ENCODE results near the gene ZPBP2.

DNA sequence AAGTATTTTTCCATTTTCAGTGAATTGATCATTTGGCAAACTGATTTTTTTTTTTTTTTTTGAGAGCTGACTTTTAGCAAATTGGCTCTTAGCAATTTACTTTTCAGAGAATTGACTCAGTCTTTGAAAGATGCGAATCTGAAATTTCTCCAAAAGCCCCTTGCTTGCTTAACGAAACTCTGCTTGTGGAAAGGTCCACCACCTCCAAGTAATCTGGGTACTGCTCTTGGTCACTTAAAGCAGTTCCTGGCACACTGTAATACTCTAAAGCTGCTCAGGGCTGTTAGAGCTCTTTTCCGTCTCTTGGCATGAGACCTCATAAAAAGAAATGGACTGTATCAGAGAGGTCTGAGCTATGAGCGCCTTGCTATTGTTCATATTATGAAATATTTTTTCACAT, 47.6 kb downstream of the ZPBP2 start:
- TF ChIP-seq POLR2A (IDR thresholded peaks at IDR 0.05; ENCODE audit: insufficient read depth in 1 of 2, low read depth in 2 of 2, low read length in 2 of 2) (no peak), SUZ12 (IDR thresholded peaks at IDR 0.05; ENCODE audit: low read depth, low read length) (no peak), ESRRA (CRISPR knock-in tag; IDR thresholded peaks at IDR 0.05; ENCODE audit: low read depth) (no peak), NONO (IDR thresholded peaks at IDR 0.05) (no peak), NONO (CRISPR knock-in tag; conservative IDR thresholded peaks at IDR 0.05) (no peak), PLSCR1 (CRISPR knock-in tag; IDR thresholded peaks at IDR 0.05; ENCODE audit: borderline replicate concordance) (no peak), EP300 (IDR thresholded peaks at IDR 0.05; ENCODE audit: low read depth in 2 of 2, low read length in 2 of 2) (no peak), EP300 (CRISPR knock-in tag; IDR thresholded peaks at IDR 0.05; ENCODE audit: borderline replicate concordance) (no peak)
